Upper lobe of right lung (tissue), 1 donor: Measurements from ENCODE around the gene LILRA6. TPM values are rescaled to one million over a fixed set of nuclear protein-coding genes. Genes with fewer than 3 reads are reported as not detected.
"Not testable (repeated sequence)": the region's sequence is repeated elsewhere in the genome, so short reads cannot be mapped to it uniquely, and the experiment has no call there.

Source experiments
- ATAC-seq: fragments of 200-7000 bp; cut with Tn5 transposase; one replicate; pipeline ENCODE4 v1.9.1; 2020; ENCODE audit warnings: mild to moderate bottlenecking, moderate library complexity
- DNase-seq: peaks from one replicate; pipeline ENCODE4 v3.0.0-alpha.2; 2020
- H3K27ac ChIP-seq: fragments of 200-600 bp; one replicate; pipeline ENCODE4 v1.8.0; 2022
- H3K27me3 ChIP-seq: fragments of 200-600 bp; one replicate; pipeline ENCODE4 v1.8.0; 2022; ENCODE audit warnings: mild to moderate bottlenecking
- H3K36me3 ChIP-seq: fragments of 200-600 bp; one replicate; pipeline ENCODE4 v1.8.0; 2022
- H3K4me1 ChIP-seq: fragments of 200-600 bp; one replicate; pipeline ENCODE4 v1.8.0; 2022
- H3K4me3 ChIP-seq: fragments of 200-600 bp; one replicate; pipeline ENCODE4 v1.8.0; 2022; ENCODE audit warnings: mild to moderate bottlenecking
- H3K9me3 ChIP-seq: fragments of 200-600 bp; one replicate; pipeline ENCODE4 v1.8.0; 2022
- intact Hi-C: fragments of 100-400 bp; cut with DNase I; formaldehyde crosslinking; loops from one replicate; pipeline ENCODE4 v1.11.0; 2022
- total RNA-seq: library from RNA; stranded (reverse); fragmentation: NEBNext Ultra II Directional; extraction: Animal tissue kit (Norgen Biotek cat#: 25700); gene quantifications from one replicate; pipeline ENCODE4 v1.2.1, GENCODE V29; 2021
- TF ChIP-seq, protein P1 (sequence below): fragments of 200-600 bp; IDR thresholded peaks from one replicate; pipeline ENCODE4 v1.8.0; 2022; ENCODE audit warnings: antibody characterized with exemption
- donor health status: DM: no; HTN: yes; CAD: no; lungs with severe emphysema.

The LILRA6 gene
- total RNA-seq, 1 donor from 2014 or later = 21.4 TPM

DNA sequence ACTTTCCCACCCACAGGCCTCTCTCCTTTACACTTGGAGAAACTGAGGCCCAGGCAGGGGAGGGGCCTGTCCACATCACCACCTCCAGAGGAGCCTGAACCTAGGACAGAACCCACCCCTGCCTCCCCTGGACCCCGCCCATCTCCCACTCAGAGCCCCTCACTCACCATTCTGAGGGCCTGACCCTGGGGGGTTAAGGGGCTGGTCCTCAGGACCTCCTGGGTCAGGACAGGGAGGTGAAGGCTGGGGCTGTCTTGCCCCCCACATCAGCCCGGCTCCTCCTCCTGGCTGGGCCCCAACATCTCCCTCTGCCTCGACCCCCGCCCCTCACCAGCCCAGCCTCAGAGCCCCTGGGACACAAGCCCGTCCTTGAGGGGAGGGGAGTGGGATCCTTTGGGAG, 22.9 kb downstream of the LILRA6 start:
- H3K27me3 ChIP-seq, H3K27ac ChIP-seq, H3K4me1 ChIP-seq, DNase-seq, intact Hi-C loops, H3K9me3 ChIP-seq, H3K4me3 ChIP-seq, ATAC-seq, H3K36me3 ChIP-seq: not testable (repeated sequence)

DNA sequence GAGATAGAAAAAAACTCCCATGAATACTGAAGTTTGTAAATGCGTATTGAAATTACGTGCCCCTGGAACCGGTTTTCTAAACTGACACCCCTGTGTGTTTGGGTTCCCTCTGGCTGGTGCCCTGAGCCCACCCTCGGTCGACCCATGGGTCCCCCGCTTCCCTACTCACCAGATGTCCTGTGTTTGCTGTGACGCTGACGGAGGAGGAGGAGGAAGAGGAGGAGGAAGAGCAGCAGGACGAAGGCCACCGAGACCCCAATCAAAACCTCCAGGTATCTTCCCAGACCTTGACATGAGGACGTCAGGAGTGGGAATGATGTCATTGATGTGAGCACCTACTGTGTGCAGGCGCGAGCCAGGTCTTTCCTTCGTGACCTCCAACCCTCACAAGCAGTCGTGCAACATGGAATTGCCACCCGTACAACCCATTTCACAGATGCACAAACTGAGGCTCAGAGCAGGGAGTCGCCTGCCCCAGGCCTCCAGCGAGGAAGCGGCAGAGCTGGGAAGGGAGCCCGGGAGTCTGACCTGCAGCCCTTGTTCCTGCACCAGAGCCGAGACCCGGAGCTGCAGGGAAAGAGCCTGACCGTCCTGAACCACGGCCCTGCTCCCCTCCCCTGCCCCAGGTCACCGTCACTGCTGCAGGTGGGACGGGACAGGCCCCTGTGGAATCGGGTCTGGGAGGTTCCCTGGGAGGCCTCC, 23.5 kb downstream of the LILRA6 start:
- Histone ChIP-seq H3K9me3 (no peaks in the 10 kb centered on the region), H3K27me3 (peaks cover 9% of the 10 kb centered on the region), H3K36me3 (peaks cover 6% of the 10 kb centered on the region), H3K4me1 (no peaks in the 10 kb centered on the region), H3K27ac (no peak overlapping the region), H3K4me3 (no peak overlapping the region)
- intact Hi-C loops = no loop called here
- ATAC-seq (no peak), DNase-seq (no peak)
- TF ChIP-seq, protein P1, sequence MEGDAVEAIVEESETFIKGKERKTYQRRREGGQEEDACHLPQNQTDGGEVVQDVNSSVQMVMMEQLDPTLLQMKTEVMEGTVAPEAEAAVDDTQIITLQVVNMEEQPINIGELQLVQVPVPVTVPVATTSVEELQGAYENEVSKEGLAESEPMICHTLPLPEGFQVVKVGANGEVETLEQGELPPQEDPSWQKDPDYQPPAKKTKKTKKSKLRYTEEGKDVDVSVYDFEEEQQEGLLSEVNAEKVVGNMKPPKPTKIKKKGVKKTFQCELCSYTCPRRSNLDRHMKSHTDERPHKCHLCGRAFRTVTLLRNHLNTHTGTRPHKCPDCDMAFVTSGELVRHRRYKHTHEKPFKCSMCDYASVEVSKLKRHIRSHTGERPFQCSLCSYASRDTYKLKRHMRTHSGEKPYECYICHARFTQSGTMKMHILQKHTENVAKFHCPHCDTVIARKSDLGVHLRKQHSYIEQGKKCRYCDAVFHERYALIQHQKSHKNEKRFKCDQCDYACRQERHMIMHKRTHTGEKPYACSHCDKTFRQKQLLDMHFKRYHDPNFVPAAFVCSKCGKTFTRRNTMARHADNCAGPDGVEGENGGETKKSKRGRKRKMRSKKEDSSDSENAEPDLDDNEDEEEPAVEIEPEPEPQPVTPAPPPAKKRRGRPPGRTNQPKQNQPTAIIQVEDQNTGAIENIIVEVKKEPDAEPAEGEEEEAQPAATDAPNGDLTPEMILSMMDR = no peak

DNA sequence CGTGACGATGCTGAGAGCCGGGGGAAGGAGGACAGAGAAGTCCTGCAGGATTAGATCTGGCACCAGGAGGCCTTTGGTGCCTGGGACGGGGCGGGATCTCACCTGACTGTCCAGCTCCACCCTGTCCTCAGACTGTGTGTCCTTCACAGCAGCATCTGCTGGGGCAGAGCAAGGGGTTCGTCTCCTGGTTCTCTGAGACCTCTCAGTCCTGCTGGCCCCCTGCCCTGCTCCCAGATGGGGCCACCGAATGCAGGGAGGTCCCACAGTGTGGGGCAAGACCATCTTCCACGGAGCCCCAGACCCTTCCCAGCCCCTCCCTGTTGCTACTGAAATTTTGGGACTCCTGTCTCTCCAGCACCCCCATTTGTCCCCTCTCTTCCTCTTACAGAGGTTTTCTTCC, 24.3 kb downstream of the LILRA6 start:
- Histone ChIP-seq H3K4me3 (no peak overlapping the region), H3K9me3 (no peaks in the 10 kb centered on the region), H3K27me3 (peaks cover 2% of the 10 kb centered on the region), H3K36me3 (peaks cover 6% of the 10 kb centered on the region), H3K27ac (no peak overlapping the region), H3K4me1 (no peaks in the 10 kb centered on the region)
- TF ChIP-seq, protein P1 = no peak
- intact Hi-C loops = no loop called here
- DNase-seq = no peak
- no peak for ATAC-seq

DNA sequence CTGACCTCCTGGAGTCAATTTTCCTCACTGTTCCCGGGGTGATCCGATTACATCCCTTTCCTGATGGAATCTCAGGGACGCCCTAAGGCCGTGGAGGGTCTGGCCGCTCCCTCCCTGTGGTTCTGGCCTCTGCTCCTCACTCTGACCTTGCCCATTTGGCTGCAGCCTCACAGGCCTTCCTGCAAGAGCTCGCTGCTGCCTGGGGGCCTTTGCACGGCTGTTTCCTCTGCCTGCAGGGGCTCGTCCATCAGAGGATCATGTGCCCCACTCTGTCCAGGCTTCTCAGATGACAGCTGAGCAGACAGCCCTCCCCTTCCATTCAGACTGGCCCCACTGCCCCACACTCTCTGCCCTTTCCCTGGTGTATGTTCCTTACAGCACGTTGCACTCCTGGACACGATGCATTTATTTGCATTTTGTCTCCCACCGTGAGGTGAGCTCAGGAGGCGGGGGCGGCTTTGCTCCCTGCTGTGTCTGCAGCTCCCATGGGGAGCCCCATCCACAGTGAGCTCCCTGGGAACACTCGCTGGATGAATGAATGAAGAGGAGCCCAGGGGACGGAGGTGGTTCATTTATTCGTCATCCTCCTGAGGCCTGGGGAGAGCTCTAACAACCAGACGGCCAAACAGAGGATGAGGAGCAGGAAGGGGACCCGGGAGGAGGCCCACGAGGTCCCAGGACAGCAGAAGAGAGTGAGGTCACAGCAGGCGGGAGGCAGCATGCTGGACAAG, 24.9 kb downstream of the LILRA6 start:
- H3K27ac ChIP-seq, DNase-seq, ATAC-seq, H3K36me3 ChIP-seq, intact Hi-C loops, H3K4me3 ChIP-seq, H3K27me3 ChIP-seq, H3K9me3 ChIP-seq, H3K4me1 ChIP-seq: not testable (repeated sequence)

DNA sequence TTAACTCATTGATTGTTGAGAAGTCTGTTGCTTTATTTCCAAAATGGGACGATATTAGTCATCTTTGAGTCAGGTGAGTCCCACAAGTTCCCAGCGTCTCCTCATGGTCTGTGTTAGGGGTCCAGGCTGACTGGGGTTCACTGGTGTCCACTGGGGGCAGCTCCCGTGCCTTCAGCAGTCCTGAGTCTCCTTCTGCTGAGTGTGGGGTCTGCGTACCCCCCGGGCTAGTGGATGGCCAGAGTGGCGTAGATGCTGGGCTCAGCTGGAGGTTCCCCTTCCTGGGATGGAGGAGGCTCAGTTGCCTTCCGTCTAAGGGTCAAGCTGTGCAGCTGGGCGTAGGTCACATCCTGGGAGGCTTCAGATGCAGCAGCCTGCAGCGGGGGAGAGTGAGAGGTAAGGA, 25.7 kb downstream of the LILRA6 start:
- no peaks in the 10 kb centered on the region for H3K4me1 ChIP-seq
- no peaks in the 10 kb centered on the region for H3K9me3 ChIP-seq
- no peak overlapping the region for H3K27ac ChIP-seq
- no peak for ATAC-seq
- H3K27me3 ChIP-seq = no peaks in the 10 kb centered on the region
- peaks cover 6% of the 10 kb centered on the region for H3K36me3 ChIP-seq
- no peak overlapping the region for H3K4me3 ChIP-seq
- TF ChIP-seq, protein P1 = no peak
- intact Hi-C loops = no loop called here
- no peak for DNase-seq

DNA sequence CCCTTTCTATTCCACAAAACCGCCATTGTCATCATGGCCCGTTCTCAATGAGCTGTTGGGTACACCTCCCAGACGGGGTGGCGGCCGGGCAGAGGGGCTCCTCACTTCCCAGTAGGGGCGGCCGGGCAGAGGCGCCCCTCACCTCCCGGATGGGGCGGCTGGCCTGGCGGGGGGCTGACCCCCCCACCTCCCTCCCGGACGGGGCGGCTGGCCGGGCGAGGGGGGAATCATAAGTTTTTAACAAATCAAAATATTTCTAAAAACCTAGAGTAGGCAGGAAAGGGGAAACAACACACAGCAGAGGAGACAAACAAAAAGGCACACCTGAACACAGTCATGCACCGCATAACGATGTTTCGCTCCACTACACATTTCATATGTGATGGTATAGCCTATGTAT, 27.9 kb downstream of the LILRA6 start:
- H3K9me3 ChIP-seq, ATAC-seq, H3K4me3 ChIP-seq, H3K27me3 ChIP-seq, intact Hi-C loops, H3K36me3 ChIP-seq, H3K27ac ChIP-seq, DNase-seq: not testable (repeated sequence)
- H3K4me1 ChIP-seq = peaks cover 14% of the 10 kb centered on the region

DNA sequence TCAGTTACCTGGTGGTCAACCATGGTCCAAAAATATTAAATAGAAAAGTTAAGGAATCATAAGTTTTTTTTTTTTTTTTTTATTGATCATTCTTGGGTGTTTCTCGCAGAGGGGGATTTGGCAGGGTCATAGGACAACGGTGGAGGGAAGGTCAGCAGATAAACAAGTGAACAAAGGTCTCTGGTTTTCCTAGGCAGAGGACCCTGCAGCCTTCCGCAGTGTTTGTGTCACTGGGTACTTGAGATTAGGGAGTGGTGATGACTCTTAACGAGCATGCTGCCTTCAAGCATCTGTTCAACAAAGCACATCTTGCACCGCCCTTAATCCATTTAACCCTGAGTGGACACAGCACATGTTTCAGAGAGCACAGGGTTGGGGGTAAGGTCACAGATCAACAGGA, 28.4 kb downstream of the LILRA6 start:
- H3K27me3 ChIP-seq, H3K27ac ChIP-seq, intact Hi-C loops, DNase-seq, H3K9me3 ChIP-seq, H3K36me3 ChIP-seq, ATAC-seq, H3K4me3 ChIP-seq: not testable (repeated sequence)
- H3K4me1 ChIP-seq = peaks cover 20% of the 10 kb centered on the region
